ENCODE measurements around the gene ARPC2. TPM values are rescaled to one million over a fixed set of nuclear protein-coding genes. Genes with fewer than 3 reads are reported as not detected.

ARPC2 gene
- polyA plus RNA-seq, 1 donor (not counting 4 experiments of a cell fraction or from before 2014, with no cell fraction given): 1,121 TPM

DNA sequence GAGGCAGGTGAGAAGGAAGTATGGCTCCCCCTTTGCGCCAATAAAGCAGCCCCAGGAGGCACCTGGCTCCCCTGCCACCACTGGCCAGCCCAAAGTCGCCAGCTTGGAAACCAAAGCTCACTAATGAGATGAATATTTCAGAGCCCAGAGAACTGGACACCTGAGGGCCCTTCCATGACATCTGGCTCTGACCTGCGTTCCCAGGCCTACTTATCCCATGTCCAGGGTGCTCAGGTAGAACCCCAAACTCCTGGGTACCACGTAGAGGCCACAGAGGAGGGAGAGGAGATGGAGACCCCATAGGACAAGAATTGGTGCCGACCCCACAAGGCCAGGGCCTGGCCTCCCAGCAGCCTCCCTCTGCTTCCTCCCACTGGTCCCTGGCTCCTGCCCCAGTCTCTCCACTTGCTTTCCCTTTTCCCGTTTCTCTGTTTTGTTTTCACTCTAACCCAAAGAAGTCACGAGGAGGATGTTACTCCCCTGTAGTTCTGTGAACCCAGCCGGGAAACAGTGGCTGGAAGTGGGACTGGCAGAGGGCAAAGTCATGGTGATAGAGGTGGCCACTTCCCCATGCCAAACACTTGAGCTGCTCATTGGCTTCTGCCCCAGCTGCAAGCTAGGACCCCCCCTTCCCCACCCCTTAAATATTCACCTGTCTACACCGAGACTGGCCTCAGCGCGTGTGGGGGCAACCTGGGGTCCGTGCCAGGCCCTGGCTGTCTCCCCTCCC is 74.5 kb downstream of the ARPC2 start:
- DNase-seq (ENCODE audit: low read depth, low spot score): no peak
- no peaks in the 10 kb centered on the region for H3K9me1 ChIP-seq (ENCODE audit: control insufficient read depth, extremely low read depth, insufficient read depth, low read length)
- H3K79me2 ChIP-seq (ENCODE audit: control insufficient read depth, insufficient read depth, low read length): peaks cover 46% of the 10 kb centered on the region
- H3K9ac ChIP-seq (ENCODE audit: control insufficient read depth, extremely low read depth, insufficient read depth, low read length): peak overlapping the region; percentile 98
- H3K4me1 ChIP-seq (ENCODE audit: control insufficient read depth, extremely low read depth, insufficient read depth, low read length): peaks cover 74% of the 10 kb centered on the region
- dilution Hi-C loops (cut with MboI; ENCODE audit: extremely low pct_ligation_motif_present, low sequenced_read_pairs): no loop called here
- H3K36me3 ChIP-seq (ENCODE audit: control insufficient read depth in 2 of 2, extremely low read depth in 1 of 2, insufficient read depth in 2 of 2, low read length in 2 of 2): peaks cover 4 to 5% of the 10 kb centered on the region in 2 experiments
- FAIRE-seq: no peak
- no peaks in the 10 kb centered on the region for H3K9me3 ChIP-seq (ENCODE audit: control insufficient read depth, low read depth, low read length)
- H4K20me1 ChIP-seq (ENCODE audit: control insufficient read depth, extremely low read depth, insufficient read depth, low read length): peaks cover 3% of the 10 kb centered on the region
- peak overlapping the region; percentile 100 for H3K4me2 ChIP-seq (ENCODE audit: control insufficient read depth, extremely low read depth, insufficient read depth, low read depth, low read length)
- H3K27me3 ChIP-seq (ENCODE audit: control insufficient read depth, extremely low read depth, insufficient read depth, low read length): no peaks in the 10 kb centered on the region
- H2AFZ ChIP-seq (ENCODE audit: control insufficient read depth, low read length): no peak overlapping the region
- H3K27ac ChIP-seq (ENCODE audit: control insufficient read depth, insufficient read depth, low read length): peak overlapping the region; percentile 85
- peak overlapping the region; percentile 74 to 96 (median 96) for H3K4me3 ChIP-seq (ENCODE audit: control insufficient read depth in 2 of 3, extremely low read depth in 1 of 3, insufficient read depth in 2 of 3, low read depth in 1 of 3, low read length in 3 of 3)
- TF ChIP-seq, protein P1, sequence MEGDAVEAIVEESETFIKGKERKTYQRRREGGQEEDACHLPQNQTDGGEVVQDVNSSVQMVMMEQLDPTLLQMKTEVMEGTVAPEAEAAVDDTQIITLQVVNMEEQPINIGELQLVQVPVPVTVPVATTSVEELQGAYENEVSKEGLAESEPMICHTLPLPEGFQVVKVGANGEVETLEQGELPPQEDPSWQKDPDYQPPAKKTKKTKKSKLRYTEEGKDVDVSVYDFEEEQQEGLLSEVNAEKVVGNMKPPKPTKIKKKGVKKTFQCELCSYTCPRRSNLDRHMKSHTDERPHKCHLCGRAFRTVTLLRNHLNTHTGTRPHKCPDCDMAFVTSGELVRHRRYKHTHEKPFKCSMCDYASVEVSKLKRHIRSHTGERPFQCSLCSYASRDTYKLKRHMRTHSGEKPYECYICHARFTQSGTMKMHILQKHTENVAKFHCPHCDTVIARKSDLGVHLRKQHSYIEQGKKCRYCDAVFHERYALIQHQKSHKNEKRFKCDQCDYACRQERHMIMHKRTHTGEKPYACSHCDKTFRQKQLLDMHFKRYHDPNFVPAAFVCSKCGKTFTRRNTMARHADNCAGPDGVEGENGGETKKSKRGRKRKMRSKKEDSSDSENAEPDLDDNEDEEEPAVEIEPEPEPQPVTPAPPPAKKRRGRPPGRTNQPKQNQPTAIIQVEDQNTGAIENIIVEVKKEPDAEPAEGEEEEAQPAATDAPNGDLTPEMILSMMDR (optimal IDR thresholded peaks at IDR 0.05 in 1 of 3, IDR thresholded peaks at IDR 0.05 in 1 of 3, conservative IDR thresholded peaks at IDR 0.05 in 1 of 3; ENCODE audit: extremely low read depth in 1 of 3, insufficient read depth in 2 of 3, low read length in 3 of 3): no peak
- no peak for TF ChIP-seq EZH2 (IDR thresholded peaks at IDR 0.05; ENCODE audit: low read length)

DNA sequence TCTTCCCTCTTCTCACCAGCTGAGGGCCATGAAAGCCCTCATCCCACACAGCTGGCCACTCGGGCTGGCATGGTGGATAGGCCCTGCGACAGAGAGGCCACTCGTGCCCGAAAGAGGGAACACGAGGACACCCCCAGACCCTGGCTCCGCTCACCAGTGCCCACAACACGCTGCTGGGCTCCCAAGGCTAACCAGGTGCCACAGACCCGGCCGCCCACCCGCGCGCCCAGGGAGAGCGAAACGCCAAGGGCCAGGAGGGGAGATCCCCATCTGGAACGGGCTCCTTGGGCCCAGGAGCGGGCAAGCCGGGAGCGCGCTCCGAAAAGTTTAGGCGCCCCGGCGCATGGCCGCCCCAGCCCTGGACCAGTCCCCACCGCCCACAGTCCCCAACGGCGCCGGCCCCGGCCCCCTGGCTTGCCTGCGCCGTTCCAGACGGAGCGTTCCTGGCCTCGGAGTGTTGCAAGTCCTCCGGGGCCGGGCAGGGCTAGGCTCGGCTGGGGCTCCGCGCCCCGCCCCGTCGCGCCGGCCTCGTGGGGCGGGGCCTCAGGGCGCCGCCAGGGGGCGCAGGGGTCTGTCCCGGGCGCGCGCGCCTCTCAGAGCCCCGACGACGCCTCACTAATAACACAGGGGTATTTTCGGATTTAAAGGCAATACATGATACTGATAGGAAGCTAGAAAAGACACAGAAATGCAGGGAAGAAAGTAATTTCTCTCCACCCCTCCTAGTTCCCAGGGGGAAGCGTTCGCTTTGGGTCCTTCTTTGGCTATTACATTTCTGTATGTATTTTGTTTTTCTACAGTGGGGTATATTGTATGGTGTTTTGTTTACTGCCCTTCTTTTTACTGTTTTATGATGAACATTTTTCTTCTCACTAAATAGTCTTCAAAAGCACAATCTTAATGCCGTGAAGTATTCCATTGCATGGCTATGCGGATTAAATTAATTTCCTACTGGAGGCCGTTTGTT is 75.3 kb downstream of the ARPC2 start, which contains the start of gene TMBIM1:
Gene TMBIM1, minus strand, starts transcription at position 456 of the 967 bp plus-strand sequence. CDS start 10,362 bp downstream, outside the sequence.
- no peak within 1 kb of the TSS for H2AFZ ChIP-seq (ENCODE audit: control insufficient read depth, low read length)
- peak within 1 kb of the TSS; percentile 74 to 96 (median 96) for H3K4me3 ChIP-seq (ENCODE audit: control insufficient read depth in 2 of 3, extremely low read depth in 1 of 3, insufficient read depth in 2 of 3, low read depth in 1 of 3, low read length in 3 of 3)
- peak within 1 kb of the TSS; percentile 85 for H3K27ac ChIP-seq (ENCODE audit: control insufficient read depth, insufficient read depth, low read length)
- no peaks in the 10 kb centered on the region for H3K9me3 ChIP-seq (ENCODE audit: control insufficient read depth, low read depth, low read length)
- H3K36me3 ChIP-seq (ENCODE audit: control insufficient read depth in 2 of 2, extremely low read depth in 1 of 2, insufficient read depth in 2 of 2, low read length in 2 of 2): peaks cover 4 to 5% of the 10 kb centered on the region in 2 experiments
- H4K20me1 ChIP-seq (ENCODE audit: control insufficient read depth, extremely low read depth, insufficient read depth, low read length): peaks cover 3% of the 10 kb centered on the region
- dilution Hi-C loops (cut with MboI; ENCODE audit: extremely low pct_ligation_motif_present, low sequenced_read_pairs): no loop called here
- H3K4me1 ChIP-seq (ENCODE audit: control insufficient read depth, extremely low read depth, insufficient read depth, low read length): peaks cover 78% of the 10 kb centered on the region
- peak within 1 kb of the TSS; percentile 100 for H3K4me2 ChIP-seq (ENCODE audit: control insufficient read depth, extremely low read depth, insufficient read depth, low read depth, low read length)
- H3K9me1 ChIP-seq (ENCODE audit: control insufficient read depth, extremely low read depth, insufficient read depth, low read length): no peaks in the 10 kb centered on the region
- FAIRE-seq: no peak
- H3K27me3 ChIP-seq (ENCODE audit: control insufficient read depth, extremely low read depth, insufficient read depth, low read length): no peaks in the 10 kb centered on the region
- H3K9ac ChIP-seq (ENCODE audit: control insufficient read depth, extremely low read depth, insufficient read depth, low read length): peak within 1 kb of the TSS; percentile 98
- peaks cover 44% of the 10 kb centered on the region for H3K79me2 ChIP-seq (ENCODE audit: control insufficient read depth, insufficient read depth, low read length)
- TF ChIP-seq, protein P1 (optimal IDR thresholded peaks at IDR 0.05 in 1 of 3, IDR thresholded peaks at IDR 0.05 in 1 of 3, conservative IDR thresholded peaks at IDR 0.05 in 1 of 3; ENCODE audit: extremely low read depth in 1 of 3, insufficient read depth in 2 of 3, low read length in 3 of 3): peak in 2 of 3 experiments; percentile 60 to 80
- TF ChIP-seq EZH2 (IDR thresholded peaks at IDR 0.05; ENCODE audit: low read length): no peak
- DNase-seq (ENCODE audit: low read depth, low spot score): no peak

Data from keratinocyte (primary cell).